A549 (cell line): ENCODE data around the gene GGCX.

Experiments
- BCL3 ChIP-seq: fragments of >200 bp; sonication (Bioruptor Twin); formaldehyde crosslinking; IDR thresholded peaks from 3 replicates; pipeline ENCODE4 v1.6.1; 2016
- CBX8 ChIP-seq: fragments of 200-600 bp; sonication (generic); IDR thresholded peaks from 2 replicates; pipeline ENCODE4 v1.6.1; 2016
- CTCF ChIP-seq: fragments of >200 bp; sonication (Bioruptor Twin); formaldehyde crosslinking; IDR thresholded peaks from 3 replicates; pipeline ENCODE4 v1.5.1; 2016
- EHMT2 ChIP-seq: fragments of 200-600 bp; sonication (generic); IDR thresholded peaks from 2 replicates; pipeline ENCODE4 v1.6.1; 2016; ENCODE audit warnings: antibody characterized with exemption, low read depth, mild to moderate bottlenecking, moderate library complexity
- HDAC2 ChIP-seq: fragments of 200-600 bp; sonication (generic); IDR thresholded peaks from 2 replicates; pipeline ENCODE4 v1.6.1; 2016
- HOXB13 ChIP-seq: fragments of 250-450 bp; sonication (Bioruptor Pico); IDR thresholded peaks from 2 replicates; pipeline ENCODE4 v1.5.0; 2020; ENCODE audit warnings: low read depth, mild to moderate bottlenecking, moderate library complexity
- MAZ ChIP-seq: fragments of 150-350 bp; IDR thresholded peaks from 2 replicates; pipeline ENCODE4 v1.6.1; 2014; ENCODE audit warnings: antibody characterized with exemption, low read depth, low read length, borderline replicate concordance
- NR3C1 ChIP-seq: fragments of >200 bp; sonication (Bioruptor Twin); formaldehyde crosslinking; IDR thresholded peaks from 3 replicates; pipeline ENCODE4 v1.6.1; 2017
- RAD21 ChIP-seq, 2 experiments: fragments of >200 bp in 1 of 2; sonication (Bioruptor Twin) in 1 of 2; formaldehyde crosslinking in 1 of 2; IDR thresholded peaks in 1 of 2; conservative IDR thresholded peaks in 1 of 2; 2 replicates in 1 of 2; 3 replicates in 1 of 2; pipeline ENCODE4 v1.6.1; 2012 to 2018; ENCODE audit warnings: inconsistent platforms in 1 of 2
- RCOR1 ChIP-seq: fragments of 150-350 bp; IDR thresholded peaks from 2 replicates; pipeline ENCODE4 v1.6.1; 2014; ENCODE audit warnings: antibody characterized with exemption, low read length, low read depth
- REST ChIP-seq: fragments of 200-600 bp; sonication (generic); IDR thresholded peaks from 2 replicates; pipeline ENCODE4 v1.6.1; 2016; ENCODE audit warnings: antibody characterized with exemption, mild to moderate bottlenecking, moderate library complexity

- TF ChIP-seq CTCF (no peak), HOXB13 (no peak), BCL3 (no peak), HDAC2 (no peak), RAD21 (conservative IDR thresholded peaks at IDR 0.05 in 1 of 2, IDR thresholded peaks at IDR 0.05 in 1 of 2) (no peak), RCOR1 (no peak), NR3C1 (no peak), MAZ (no peak), CBX8 (no peak), REST (no peak), EHMT2 (no peak)
Measured at GRCh38 chr2:85501248-85501647, 60.0 kb downstream of the GGCX start.
